GM21526 (cell line): ENCODE results near the gene HELZ2.
"Not testable (repeated sequence)": the region's sequence is repeated elsewhere in the genome, so short reads cannot be mapped to it uniquely, and the experiment has no call there.

Experiments
- ATAC-seq: cut with Tn5 transposase; IDR thresholded peaks from one replicate; pipeline ENCODE4 v1.9.1; 2021; ENCODE audit warnings: moderate library complexity; ENCODE audit not compliant: unreplicated experiment, low FRiP score

The HELZ2 gene

DNA sequence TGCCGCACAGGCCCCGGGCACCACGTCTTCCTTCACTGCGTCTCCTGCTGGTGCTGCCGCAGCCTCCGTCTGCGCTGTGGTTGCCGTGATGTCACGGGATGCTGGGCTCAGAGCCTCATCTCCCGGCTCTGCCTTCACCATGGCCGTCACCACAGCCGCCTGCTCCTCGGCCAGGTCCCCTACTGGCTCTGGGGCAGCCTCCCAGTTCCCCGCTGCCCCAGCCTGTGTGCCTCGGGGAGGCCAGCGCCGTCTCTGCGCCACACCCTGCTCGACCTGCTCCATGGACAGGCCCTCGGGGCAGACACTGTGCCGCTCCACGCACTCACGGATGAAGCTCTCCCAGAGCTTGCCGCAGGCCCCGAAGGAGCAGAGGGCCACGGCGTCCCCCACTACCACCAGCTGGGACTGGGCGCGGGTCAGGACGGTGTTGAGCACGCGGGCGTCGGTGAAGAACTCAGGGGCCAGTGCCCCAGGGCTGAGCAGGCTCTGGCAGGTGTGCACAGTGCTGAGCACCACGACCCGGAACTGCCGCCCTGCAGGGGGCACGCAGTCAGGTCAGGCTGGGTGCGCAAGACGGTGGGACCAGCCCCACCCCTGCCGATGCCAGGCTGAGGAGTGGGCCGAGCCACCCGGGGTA, 8.2 kb downstream of the HELZ2 start:
- no peak for ATAC-seq

DNA sequence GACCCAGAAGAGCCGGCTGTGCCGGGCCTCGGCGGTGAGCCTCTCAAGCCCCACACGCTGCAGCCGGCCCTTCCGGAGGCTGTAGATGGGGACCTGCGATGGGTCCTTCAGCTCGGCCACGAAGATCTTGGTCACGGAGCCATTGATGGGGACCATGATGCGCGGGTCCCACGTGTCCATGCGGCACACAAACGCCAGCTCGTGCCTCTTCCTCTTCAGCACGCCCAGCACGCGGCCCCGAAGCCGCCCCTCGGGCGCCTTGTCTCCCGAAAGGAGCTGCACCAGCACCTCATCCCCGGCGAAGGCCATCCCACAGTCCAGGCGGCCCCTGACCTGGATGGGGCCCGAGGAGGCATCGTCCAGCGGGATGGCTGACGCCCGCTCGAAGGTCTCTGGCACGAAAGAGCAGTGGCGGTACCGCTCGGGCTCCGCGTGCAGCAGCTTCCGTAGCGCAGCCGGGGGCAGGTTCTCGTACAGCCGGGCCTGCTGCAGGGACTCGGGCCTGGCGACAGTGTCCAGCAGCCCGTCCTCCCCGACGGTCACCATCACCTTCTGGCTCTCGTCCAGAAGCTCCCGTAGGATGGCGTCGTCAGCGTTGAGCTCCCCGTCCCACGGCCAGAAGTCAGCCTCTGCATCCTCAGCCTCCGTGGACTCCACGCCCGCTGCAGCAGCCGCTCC, 8.9 kb downstream of the HELZ2 start:
- no peak for ATAC-seq

DNA sequence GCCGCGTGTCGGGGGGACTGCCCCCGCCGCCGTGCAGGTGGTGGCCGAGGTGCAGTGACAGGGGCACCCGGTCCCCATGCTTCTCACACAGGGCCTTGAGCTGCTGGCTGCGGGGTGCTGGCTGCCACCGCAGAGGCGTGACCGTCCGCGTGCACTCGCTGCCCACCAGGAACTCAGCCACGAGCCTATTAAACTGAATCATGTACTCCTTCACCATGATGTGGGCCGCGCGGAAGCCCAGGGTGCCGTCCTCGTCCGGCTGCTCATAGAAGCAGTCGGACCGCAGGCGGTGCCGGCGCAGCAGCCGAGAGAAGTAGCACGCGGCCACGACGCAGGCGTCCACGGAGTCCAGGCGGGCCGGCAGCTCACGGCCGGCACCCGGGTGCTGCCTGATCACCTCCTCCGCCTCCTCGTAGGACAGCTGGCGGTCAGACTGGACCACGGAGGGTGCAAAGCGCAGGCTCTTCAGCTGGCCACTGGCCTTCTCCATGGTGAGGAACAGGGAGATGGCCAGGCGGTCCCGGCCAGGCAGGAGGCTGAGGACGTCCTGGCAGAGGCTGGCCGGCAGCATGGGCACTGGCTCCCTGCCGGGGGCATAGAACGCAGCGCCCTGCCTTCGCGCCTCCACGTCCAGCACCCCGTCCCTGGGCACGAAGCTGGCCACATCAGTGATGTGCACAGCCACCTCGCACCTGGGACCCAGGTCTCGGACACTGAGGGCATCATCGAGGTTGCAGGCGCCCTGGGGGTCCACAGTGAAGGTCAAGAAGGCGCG, 9.8 kb downstream of the HELZ2 start:
- no peak for ATAC-seq

DNA sequence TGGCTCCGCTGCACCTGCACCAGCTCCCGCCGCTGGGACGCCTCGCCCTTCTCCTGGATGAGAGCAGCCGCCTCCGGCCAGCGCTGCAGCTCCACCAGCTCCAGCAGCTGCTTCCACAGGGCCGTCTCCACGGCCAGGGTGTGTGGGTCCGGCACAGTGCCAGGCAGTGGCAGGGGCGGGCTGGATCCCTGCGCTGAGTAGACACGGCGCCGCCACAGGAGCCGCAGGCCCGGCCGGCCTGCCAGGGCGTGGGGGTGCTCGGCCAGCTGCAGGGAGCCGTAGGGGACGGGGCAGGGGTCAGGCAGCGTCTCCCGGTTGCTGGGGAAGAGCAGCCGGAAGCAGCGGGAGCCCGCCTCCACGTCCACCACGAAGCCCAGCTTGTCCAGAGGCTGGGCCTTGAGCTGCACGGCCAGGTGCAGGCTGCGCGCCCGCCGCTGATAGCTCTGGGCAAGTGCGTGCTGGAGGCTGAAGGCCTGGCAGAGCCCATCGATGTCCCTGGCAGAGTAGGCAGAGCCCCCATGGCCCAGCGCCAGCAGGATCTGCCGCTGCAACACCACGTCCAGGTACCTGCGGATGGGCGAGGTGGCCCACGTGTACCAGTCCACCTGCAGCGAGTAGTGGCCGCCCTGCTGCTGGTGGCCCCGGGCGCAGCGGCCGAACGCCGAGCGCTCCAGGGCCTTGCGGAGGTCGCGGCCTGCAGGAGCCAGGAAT, 10.7 kb downstream of the HELZ2 start:
- ATAC-seq, result no peak

DNA sequence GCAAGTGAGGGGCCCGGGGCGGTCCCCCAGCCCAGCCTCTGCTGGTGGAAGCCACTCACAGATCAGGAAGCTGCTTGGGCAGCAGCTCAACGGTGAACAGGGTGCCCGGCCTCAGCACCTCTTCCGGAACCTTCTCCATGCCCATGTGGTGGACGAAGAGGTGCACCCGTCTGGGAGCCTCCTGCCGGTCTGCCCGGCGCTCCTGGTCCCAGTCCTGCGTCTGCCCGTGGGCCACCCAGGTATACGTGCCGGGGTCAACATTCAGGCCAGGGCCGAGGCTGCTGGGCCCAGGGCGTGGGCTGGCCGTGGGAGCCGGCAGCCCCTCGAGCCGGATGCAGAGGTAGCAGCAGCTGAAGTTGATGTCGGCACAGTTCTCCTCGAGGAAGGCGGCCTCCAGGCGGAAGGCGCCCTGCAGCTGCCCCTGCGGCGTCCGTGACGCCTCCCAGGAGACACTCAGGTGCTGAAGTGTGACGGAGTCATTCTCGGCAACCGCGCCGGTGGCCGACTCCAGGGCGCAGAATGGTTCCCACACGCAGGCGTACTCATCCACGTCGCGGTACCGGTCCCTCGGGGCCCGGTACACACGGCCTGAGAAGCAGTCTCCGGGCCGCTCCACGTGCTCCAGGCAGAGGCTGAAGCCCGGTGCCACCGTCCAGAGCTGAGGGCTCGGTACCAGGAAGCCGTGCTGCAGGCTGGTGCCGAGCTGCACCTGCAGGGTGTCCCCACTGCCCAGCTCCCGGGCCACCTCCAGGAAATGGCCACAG, 11.4 kb downstream of the HELZ2 start:
- no peak for ATAC-seq

DNA sequence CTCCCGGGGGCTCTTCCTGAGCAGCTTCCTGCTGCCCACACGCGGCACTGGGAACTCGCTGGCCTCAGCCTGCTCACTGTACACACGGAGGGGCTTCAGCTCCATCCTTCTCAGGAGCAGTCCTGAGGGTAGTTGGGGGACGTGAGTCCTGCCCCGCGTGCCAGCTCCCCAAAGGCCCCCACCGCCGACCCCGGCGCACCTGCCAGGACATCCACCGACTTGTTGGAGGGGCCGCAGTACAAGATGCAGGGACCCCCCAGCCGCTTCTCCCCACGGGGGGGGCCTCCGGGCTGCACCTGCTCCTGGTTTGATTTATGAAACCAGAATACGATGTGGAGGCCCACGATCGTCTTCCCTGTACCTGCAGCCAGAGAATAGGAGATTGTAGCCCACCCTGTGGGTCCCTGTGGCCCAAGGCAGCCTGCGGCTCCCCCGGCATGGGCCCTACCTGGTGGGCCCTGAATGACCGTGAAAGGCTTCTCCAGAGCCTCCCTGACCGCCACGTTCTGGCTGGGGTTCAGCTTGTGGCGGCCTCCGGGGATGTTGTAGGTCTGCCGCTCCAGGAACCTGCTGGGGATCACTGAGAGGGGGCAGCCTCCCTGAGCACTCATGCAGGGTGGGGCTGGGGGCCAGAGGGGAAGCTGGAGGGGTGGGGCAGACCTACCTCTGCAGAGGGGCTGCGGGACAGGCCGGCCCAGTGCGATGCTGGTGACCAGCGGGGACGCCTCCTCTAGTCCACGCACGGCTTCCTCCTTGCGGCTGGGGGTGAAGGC, 12.2 kb downstream of the HELZ2 start:
- no peak for ATAC-seq

DNA sequence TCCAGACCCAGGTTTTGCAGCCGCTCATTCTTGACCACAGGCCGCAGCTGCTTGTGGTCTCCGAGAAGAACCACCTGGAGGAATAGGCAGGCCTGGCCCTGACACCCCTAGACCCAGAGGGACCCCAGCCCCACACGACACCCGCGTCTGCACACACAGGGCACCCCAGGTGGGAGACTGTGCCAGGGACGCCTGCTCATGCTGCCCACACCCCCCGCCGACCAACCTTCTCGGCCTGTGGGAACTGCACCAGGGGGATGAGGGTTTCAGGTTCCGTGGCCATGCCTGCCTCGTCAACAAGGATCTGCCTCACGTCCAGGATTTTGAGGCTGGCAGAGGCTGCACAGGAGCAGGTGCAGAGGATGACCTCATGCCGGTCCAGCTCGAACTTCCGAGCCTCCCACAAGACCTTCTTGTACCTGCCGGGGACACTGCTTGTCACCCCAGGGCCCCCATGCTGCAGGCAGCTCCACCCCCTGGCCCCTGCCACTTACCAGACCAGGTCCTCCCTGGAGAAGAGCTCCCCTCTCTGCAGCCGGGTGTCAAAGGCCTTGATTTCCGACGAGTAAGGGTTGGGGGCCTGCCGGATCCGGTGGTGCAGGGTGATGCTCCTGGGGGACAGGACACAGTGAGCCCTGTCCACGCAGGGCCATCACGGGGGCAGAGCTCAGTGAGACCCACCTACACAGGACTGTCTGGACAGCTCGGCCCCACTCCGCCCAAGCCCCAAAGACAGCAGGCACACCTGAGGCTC, 13.0 kb downstream of the HELZ2 start:
- ATAC-seq, result no peak

DNA sequence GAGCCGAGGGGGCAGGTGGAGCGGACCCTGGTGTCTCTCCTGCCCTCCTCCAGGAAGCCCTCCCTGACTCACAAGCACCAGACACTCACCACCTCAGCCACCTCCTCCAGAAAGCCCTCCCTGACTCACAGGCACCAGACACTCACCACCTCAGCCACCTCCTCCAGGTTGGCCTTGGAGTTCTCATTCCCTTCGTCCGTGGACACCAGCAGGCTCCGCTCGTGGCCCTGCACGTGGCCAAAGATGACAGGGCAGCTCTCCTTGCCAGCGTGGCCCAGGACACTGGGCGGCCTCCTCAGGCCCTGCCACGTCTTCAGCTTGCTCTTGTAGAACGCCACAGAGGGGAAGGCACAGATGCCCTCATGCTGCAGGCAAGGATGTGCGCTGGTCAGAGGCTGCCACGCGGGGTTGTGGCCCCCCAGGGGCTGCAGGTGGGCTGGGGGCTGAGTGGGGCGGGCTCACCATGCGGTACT, 13.7 kb downstream of the HELZ2 start:
- no peak for ATAC-seq

DNA sequence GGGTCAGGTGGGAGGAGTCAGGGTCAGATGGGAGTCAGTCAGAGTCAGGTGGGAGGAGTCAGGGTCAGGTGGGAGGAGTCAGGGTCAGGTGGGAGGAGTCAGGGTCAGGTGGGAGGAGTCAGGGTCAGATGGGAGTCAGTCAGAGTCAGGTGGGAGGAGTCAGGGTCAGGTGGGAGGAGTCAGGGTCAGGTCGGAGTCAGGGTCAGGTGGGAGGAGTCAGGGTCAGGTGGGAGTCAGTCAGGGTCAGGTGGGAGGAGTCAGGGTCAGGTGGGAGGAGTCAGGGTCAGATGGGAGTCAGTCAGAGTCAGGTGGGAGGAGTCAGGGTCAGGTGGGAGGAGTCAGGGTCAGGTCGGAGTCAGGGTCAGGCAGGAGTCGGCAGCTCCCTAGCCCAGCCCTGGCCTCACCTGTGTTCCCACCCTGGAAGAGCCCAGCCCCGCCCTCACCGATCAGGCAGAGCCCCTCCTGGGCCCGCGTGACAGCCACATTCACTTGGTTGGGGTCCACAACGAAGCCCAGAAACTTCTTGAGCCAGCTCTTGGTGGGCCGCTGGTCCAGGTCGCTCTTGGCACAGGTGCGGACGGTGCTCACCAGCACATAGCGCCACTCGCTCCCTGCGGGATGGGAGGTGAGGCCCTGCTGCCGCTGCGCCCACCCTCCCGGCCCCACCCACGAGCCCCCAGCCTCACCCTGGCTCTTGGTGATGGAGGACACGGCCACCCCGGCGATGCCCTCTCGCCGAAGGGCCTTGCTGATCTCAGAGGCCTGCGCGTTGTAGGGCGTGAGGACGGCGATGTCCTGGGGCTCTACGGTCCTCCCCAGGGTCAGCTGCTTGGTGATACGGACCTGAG, 14.3 kb downstream of the HELZ2 start:
- ATAC-seq, result not testable (repeated sequence)

DNA sequence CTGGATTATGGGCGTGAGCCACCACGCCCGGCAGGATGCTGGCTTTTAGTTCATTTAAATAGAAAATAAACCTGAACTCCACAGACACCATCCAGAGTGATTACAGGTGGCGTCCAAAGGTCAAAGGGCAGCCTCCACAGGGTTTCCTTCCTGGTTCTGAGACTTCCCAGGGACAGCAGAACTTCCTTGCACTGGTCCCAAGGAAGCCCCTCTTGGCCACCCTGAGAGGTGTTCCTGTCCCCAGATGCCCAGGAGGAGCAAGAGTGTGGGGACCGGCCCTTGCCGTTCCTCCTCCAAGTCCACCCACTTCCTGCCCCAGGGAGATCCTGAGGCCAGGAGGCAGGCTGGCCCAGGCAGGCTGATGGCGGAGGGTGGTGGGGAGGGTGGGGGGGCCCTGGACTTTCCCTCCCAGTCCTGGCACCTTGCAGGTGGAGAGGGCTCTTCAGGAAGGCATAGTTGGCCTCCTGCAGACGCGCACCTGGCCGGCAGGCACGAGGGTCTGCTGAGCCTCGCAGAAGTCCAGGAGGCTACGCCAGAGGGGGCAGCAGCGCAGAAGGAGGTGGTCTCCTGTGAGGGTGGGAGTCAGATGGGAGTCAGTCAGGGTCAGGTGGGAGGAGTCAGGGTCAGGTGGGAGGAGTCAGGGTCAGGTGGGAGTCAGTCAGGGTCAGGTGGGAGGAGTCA, 15.1 kb downstream of the HELZ2 start:
- no peak for ATAC-seq

DNA sequence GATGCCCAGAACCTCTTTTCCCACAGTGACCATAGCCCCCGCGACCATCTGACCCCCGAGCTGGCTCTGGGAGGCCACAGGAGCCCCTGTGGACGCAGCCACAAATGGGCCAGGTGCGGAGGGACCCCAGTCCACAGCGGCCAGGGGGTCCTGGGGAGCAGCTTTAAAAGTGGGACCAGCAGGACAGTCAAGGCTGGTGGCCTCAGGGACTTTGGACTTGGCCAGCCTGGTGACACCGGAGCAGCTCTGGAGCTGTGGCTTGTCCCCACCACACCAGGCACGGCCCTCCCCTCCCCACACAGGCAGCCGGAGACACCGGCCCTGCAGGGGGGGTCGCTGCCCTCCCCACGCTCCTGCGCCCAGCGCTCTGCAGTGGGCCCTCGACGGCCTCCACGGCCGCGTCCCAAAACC, 16.6 kb downstream of the HELZ2 start:
- no peak for ATAC-seq

DNA sequence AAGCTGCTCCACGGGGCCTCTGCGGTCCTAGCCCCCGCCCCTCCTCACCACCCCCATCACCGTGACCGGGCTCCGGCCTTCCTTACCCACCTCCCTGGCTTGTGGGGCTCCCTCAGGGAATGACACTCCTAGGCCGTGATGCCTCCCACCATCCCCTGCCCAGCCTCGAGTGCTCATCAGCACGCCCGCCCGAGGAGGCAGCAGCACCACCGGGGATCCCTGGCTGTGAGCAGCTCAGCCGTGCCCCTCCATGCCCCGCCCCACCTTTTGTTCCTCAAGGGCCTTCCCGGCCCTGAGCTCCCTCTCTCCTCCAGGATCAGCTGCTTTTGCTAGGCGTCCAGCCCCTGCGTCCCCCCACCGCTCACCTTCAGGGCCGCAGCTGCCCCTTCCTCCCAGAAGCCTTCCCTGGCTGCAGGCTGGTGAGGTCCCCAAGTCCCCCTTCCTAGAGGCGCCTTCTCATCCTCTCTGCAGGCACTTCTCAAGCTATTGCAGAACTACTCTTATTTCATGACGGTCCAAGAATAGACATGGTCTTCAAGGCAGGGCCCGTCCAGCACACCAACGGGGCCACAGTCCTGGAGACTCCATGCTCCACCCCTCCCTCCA, 17.1 kb downstream of the HELZ2 start:
- ATAC-seq, result no peak

DNA sequence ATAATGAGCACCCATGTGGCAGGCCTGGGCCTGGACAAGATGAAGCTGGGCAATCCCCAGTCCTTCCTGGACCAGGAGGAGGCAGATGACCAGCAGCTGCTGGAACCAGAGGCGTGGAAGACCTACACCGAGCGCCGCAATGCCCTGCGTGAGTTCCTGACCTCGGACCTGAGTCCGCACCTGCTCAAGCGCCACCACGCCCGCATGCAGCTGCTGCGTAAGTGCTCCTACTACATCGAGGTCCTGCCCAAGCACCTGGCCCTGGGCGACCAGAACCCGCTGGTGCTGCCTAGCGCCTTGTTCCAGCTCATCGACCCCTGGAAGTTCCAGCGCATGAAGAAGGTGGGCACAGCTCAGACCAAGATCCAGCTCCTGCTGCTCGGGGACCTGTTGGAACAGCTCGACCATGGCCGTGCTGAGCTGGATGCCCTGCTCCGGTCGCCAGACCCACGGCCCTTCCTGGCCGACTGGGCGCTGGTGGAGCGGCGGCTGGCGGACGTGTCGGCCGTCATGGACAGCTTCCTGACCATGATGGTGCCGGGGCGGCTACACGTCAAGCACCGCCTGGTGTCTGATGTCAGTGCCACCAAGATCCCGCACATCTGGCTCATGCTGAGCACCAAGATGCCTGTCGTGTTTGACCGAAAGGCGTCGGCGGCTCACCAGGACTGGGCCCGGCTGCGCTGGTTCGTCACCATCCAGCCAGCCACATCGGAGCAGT, 18.2 kb downstream of the HELZ2 start:
- ATAC-seq, result no peak

DNA sequence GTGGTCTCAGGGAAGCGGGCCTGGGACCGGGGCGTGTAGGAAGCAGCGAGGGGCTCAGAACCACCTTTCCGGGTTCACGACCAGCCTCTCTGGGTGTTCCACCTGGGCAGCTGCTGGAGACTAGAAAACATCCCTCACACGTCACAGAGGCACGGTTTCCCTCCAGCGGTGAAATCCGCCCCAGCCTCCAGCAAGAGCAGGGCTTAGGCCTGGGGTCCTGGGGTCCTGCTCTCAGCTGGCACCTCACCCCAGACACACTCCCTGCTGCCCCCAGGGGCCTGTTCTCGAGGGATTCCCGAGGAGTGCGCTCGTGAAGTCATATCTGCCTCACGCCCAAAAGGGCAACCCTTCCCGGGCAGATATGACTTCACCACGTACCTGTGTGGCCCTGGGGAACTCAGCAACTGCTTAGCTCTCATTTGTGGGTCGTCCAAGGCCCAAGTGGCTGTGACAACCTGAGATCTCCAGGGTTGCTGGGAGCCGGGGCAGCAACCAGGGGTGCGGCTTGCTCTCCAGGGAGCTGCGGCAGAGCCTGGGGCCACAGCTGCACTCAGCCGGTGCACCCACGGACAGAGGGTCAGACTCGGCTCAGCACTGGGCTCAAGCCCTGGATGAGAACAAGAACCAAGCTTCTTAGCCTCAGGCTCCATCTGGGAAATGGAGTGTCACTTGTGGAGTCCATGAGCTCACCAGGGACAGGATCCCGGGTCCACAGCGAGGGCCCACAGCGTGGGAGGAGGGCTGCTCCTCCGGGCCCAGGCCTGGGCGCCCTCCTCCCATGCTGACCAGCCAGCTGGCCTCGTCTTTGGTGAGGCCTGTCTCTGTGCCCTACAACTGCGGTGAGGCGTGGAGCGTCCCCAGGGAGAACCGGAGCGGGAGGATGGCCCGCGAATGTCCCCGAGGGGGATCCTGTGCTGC, 19.4 kb downstream of the HELZ2 start:
- ATAC-seq, result no peak

DNA sequence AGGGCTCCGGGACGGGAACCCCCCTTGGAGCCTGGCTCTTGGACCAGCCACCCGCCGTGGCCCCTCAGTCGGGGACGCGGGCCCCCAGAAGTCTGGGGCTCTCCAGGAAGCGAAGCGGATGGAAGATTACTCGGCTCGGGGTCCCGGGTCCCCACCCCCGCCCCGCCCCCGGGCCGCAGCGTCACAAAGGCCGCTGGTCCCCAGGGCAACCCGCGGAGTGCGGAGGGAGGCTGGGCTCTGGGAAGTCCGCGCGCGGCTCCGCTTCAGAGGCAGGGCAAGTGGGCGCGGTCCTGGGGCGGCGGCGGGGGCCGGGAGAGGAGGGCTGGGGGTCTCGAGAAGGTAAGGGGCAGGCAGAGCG, 20.1 kb downstream of the HELZ2 start, which contains the start of gene FNDC11:
Gene FNDC11, plus strand, starts transcription at position 227 of the 358 bp plus-strand sequence. CDS start 1,505 bp downstream, outside the sequence.
- no peak for ATAC-seq
